NCI-H446 treated with DMSO at 0.1 percent for 48 hours (cell line): Measurements from ENCODE around the gene MRPL42.
"Not testable (repeated sequence)": the region's sequence is repeated elsewhere in the genome, so short reads cannot be mapped to it uniquely, and the experiment has no call there.

ENCODE experiments used
- DNase-seq: peaks from one replicate; lab custom pipeline; 2025; lab: John Stamatoyannopoulos, UW

Gene MRPL42

GRCh38 chr12:93547778-93548177, 80.5 kb downstream of the MRPL42 start:
- DNase-seq: no peak

- DNase-seq: no peak
Measured at GRCh38 chr12:93549174-93549573, 81.9 kb downstream of the MRPL42 start.

- DNase-seq: no peak
Measured at GRCh38 chr12:93550748-93551611, 83.7 kb downstream of the MRPL42 start.

- no peak for DNase-seq
Measured at GRCh38 chr12:93552427-93552826, 85.1 kb downstream of the MRPL42 start.

- DNase-seq: not testable (repeated sequence)
Measured at GRCh38 chr12:93557879-93558278, 90.6 kb downstream of the MRPL42 start.

GRCh38 chr12:93558685-93559084, 91.4 kb downstream of the MRPL42 start:
- not testable (repeated sequence) for DNase-seq

GRCh38 chr12:93563807-93564538, 96.7 kb downstream of the MRPL42 start:
- no peak for DNase-seq

GRCh38 chr12:93565760-93566159, 98.4 kb downstream of the MRPL42 start:
- DNase-seq: no peak
